Measurements from ENCODE around the gene GAMT. TPM values are rescaled to one million over a fixed set of nuclear protein-coding genes. Genes with fewer than 3 reads are reported as not detected.

GAMT gene
- total RNA-seq, 6 experiments from 2014 or later = 151 to 380 (median 221) TPM

DNA sequence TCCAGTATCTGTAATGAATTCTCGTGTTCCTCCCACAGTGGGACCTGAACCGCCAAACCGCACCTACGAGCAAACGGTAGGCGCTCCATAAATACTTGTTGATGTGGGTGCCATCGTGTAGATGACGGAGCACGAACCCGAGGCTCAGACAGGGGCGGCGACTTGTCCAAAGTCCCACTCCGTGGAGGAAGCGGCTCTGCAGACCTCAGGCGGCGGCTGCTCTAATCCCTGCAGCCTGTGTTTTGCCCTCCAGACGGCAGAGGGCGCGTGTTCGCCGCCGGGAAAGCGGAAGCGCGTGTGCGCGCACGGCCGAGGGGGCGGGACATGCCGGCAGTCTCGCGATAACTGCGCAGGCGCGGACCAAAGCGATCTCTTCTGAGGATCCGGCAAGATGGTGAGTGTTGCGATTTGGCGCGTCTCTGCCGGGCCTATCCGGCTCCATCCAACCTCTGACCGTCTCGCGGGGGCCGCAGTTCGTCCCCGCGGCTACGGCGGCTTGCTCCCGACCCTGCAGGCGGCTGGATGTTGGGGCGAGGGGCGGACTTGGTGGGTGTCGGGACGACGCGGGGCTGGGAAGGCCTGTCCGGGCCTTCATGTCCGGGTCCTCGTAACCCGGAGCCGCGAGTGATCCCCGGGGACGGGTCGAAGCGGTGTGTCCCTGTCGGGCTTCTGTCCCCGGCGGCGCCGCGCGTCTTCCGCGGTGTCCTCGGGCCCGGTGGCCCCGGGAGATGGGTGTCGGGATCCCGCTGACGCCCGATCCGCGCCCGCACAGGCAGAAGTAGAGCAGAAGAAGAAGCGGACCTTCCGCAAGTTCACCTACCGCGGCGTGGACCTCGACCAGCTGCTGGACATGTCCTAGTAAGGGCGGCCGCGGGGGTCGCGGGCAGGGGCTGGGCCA is 36.9 kb upstream of the GAMT start, which contains the start of gene RPS15:
RPS15 (plus strand) TSS at position 362 of the 898 bp plus-strand sequence; CDS start at position 392, 30 bp downstream.
- Histone ChIP-seq H3K36me3 (peaks cover 0 to 38% (median 16%) of the 10 kb centered on the region in 4 donors), H3K27ac (peak within 1 kb of the TSS; percentile 64 to 76 (median 75)), H3K27me3 (no peaks in the 10 kb centered on the region), H3K4me3 (peak within 1 kb of the TSS; percentile 84 to 99 (median 97)), H3K9me3 (no peaks in the 10 kb centered on the region), H3K4me1 (peaks cover 0 to 10% (median 3%) of the 10 kb centered on the region in 4 donors)
- WGBS (ENCODE audit: insufficient coverage, low coverage, low lambda C conversion rate, missing lambda C conversion rate) = 0% methylated on average over 11 of the region's 100 CpGs
- TF ChIP-seq, protein P1, sequence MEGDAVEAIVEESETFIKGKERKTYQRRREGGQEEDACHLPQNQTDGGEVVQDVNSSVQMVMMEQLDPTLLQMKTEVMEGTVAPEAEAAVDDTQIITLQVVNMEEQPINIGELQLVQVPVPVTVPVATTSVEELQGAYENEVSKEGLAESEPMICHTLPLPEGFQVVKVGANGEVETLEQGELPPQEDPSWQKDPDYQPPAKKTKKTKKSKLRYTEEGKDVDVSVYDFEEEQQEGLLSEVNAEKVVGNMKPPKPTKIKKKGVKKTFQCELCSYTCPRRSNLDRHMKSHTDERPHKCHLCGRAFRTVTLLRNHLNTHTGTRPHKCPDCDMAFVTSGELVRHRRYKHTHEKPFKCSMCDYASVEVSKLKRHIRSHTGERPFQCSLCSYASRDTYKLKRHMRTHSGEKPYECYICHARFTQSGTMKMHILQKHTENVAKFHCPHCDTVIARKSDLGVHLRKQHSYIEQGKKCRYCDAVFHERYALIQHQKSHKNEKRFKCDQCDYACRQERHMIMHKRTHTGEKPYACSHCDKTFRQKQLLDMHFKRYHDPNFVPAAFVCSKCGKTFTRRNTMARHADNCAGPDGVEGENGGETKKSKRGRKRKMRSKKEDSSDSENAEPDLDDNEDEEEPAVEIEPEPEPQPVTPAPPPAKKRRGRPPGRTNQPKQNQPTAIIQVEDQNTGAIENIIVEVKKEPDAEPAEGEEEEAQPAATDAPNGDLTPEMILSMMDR (IDR thresholded peaks at IDR 0.05) = peak; percentile 88 to 99 (median 96)
- TF ChIP-seq POLR2A (IDR thresholded peaks at IDR 0.05) = peak; percentile 86
- intact Hi-C loops (cut with DNase I) = no loop called here
- peak; percentile 96 to 97 (median 97) for DNase-seq
- peak; percentile 92 to 98 (median 94) for ATAC-seq

DNA sequence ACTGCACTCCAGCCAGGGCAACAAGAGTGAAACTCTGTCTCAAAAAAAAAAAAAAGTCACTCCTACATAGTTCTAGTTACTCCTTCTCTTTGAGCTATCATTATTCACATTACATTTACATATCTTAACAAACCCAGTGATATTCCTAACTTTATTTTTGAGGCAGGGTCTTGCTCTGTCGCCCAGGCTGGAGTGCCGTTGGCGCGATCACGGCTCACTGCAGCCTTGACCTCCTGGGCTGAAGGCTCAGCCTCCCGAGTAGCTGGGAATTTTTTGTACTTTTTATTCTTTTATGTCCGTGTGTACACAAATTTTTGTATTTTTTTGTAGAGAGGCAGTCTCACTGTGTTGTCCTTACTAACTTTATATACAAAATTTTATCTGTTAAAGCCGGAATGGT is 36.3 kb upstream of the GAMT start:
- no peak for TF ChIP-seq POLR2A (IDR thresholded peaks at IDR 0.05)
- TF ChIP-seq, protein P1 (IDR thresholded peaks at IDR 0.05) = no peak

DNA sequence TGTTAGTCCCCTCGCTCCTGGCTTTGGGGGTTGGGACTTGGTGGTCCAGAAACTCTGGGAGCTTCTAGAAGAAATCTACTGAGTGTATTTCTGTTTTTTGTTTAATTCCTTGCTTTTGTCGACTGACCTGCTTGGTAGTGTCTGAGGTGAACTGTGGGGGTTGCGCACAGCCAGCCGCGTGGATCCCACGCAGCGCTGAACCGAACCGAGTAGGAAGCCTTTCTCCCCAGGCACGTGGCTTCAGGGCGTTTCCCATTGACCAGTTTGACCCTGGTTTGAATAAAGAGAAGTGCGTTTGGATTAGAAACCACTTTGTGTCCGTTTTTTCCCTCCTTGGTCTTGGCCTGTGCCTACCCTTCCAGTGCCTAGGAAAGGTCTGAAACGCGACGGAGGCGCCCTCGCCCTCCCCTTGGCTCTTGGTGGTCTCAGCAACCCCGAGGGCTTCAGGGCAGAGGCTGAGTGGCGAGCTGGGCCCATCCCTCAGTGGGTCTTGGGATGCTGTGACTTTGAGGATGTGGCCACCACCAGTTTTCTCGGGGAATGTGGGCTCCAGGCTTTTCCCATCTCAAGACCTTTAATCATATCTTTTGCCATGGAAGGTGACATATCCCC is 34.1 kb upstream of the GAMT start:
- Histone ChIP-seq H3K4me3 (no peak overlapping the region), H3K27ac (no peak overlapping the region), H3K9me3 (no peaks in the 10 kb centered on the region), H3K4me1 (peaks cover 0 to 10% (median 3%) of the 10 kb centered on the region in 4 donors), H3K27me3 (no peaks in the 10 kb centered on the region), H3K36me3 (peaks cover 0 to 39% (median 13%) of the 10 kb centered on the region in 4 donors)
- TF ChIP-seq, protein P1 (IDR thresholded peaks at IDR 0.05) = no peak
- no peak for TF ChIP-seq POLR2A (IDR thresholded peaks at IDR 0.05)
- intact Hi-C loops (cut with DNase I) = no loop called here
- ATAC-seq = no peak
- 87% methylated on average over 11 of the region's 21 CpGs for WGBS (ENCODE audit: insufficient coverage, low coverage, low lambda C conversion rate, missing lambda C conversion rate)
- no peak for DNase-seq

More for the DNA sequence above, 36.3 kb upstream of the GAMT start:
- ATAC-seq (peak in 2 of 4 donors; percentile 3 to 9), DNase-seq (no peak)
- Histone ChIP-seq H3K4me1 (peaks cover 0 to 10% (median 3%) of the 10 kb centered on the region in 4 donors), H3K4me3 (peak overlapping the region in 2 of 3 donors; percentile 97 to 99), H3K27ac (peak overlapping the region; percentile 55 to 75 (median 57)), H3K9me3 (no peaks in the 10 kb centered on the region), H3K27me3 (no peaks in the 10 kb centered on the region), H3K36me3 (peaks cover 0 to 45% (median 20%) of the 10 kb centered on the region in 4 donors)
- 27% methylated on average over 8 of the region's 8 CpGs for WGBS (ENCODE audit: insufficient coverage, low coverage, low lambda C conversion rate, missing lambda C conversion rate)
- intact Hi-C loops (cut with DNase I) = no loop called here

DNA sequence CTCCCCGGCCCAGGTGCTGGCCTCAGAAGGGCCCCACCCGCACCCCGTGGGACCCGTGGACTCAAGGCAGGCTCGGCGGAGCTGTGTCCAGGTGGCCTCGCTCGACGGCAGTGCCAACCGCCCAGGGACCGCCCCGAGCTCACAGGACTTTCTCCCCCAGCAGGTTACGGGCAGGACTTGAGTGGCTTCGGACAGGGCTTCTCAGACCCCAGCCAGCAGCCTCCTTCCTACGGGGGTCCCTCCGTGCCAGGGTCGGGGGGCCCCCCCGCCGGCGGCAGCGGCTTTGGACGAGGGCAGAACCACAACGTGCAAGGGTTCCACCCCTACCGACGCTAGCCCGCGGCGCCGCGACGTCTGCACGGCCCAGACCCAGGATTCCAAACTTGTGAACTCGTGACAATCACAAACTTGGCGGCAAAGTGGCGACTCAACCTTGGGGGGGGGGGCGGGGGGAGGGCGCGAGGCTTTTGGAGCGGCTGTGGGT is 33.3 kb upstream of the GAMT start:
- H3K9me3 ChIP-seq = no peaks in the 10 kb centered on the region
- intact Hi-C loops (cut with DNase I) = no loop called here
- WGBS (ENCODE audit: insufficient coverage, low coverage, low lambda C conversion rate, missing lambda C conversion rate) = 87% methylated on average over 23 of the region's 39 CpGs
- DNase-seq (no peak), ATAC-seq (no peak)
- TF ChIP-seq, protein P1 (IDR thresholded peaks at IDR 0.05) = no peak
- no peak for TF ChIP-seq POLR2A (IDR thresholded peaks at IDR 0.05)
- H3K36me3 ChIP-seq = peaks cover 0 to 37% (median 9%) of the 10 kb centered on the region in 4 donors
- no peak overlapping the region for H3K27ac ChIP-seq
- H3K4me1 ChIP-seq = peaks cover 0 to 5% (median 1%) of the 10 kb centered on the region in 4 donors
- no peak overlapping the region for H3K4me3 ChIP-seq
- H3K27me3 ChIP-seq = no peaks in the 10 kb centered on the region
